ENCODE measurements around the gene OAS2.

- TF ChIP-seq CEBPB (IDR thresholded peaks at IDR 0.05; ENCODE audit: low read depth, low read length) (no peak), POLR2AphosphoS5 (IDR thresholded peaks at IDR 0.05; ENCODE audit: low read depth, low read length) (no peak), CBX5 (IDR thresholded peaks at IDR 0.05; ENCODE audit: low read depth, low read length) (no peak), KDM1A (IDR thresholded peaks at IDR 0.05; ENCODE audit: borderline replicate concordance, low read length) (no peak), BCL11A (IDR thresholded peaks at IDR 0.05; ENCODE audit: low read depth in 2 of 2, low read length in 2 of 2) (no peak), YY1 (IDR thresholded peaks at IDR 0.05; ENCODE audit: low read depth, low read length) (no peak), JUN (IDR thresholded peaks at IDR 0.05; ENCODE audit: low read depth, low read length) (no peak), CTCF (IDR thresholded peaks at IDR 0.05; ENCODE audit: control extremely low read depth in 1 of 3, insufficient read depth in 1 of 3, low read depth in 1 of 3, low read length in 3 of 3) (peak; percentile 54 to 84 (median 65)), BACH1 (IDR thresholded peaks at IDR 0.05; ENCODE audit: low read length) (no peak), SP1 (IDR thresholded peaks at IDR 0.05; ENCODE audit: low read depth, low read length) (no peak), JUND (IDR thresholded peaks at IDR 0.05; ENCODE audit: low read length) (no peak)
- TF ChIP-seq, protein P1, sequence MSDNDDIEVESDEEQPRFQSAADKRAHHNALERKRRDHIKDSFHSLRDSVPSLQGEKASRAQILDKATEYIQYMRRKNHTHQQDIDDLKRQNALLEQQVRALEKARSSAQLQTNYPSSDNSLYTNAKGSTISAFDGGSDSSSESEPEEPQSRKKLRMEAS (IDR thresholded peaks at IDR 0.05), result peak; percentile 38; the same call in 1 of the 2 replicates
Observed at GRCh38 chr12:113030875-113031525, 52.7 kb downstream of the OAS2 start.
